H1 (cell line): ENCODE measurements around the gene CDH19. TPM values are rescaled to one million over a fixed set of nuclear protein-coding genes. Genes with fewer than 3 reads are reported as not detected.

ENCODE experiments used
- CTCF ChIA-PET: fragments of 300-600 bp; sonication (Branson Sonifier 250); formaldehyde crosslinking; loops from one replicate; lab custom pipeline; 2021; ENCODE audit not compliant: partially characterized antibody; lab: Charles Lee
- POLR2A ChIA-PET: fragments of 300-600 bp; sonication (Branson Sonifier 250); formaldehyde crosslinking; loops from one replicate; lab custom pipeline; 2021; ENCODE audit warnings: inconsistent platforms; ENCODE audit not compliant: partially characterized antibody; lab: Charles Lee
- DNase-seq, 2 experiments: peaks; one replicate each; pipeline versions ENCODE4 v3.0.0 to v3.0.0-alpha.2; 2010 to 2022; ENCODE audit warnings: low spot score in 2 of 2, low read depth in 1 of 2, mixed read lengths in 1 of 2
- FAIRE-seq: peaks from 2 replicates; lab custom pipeline; 2011; peaks lifted over from hg19 to GRCh38; lab: Jason Lieb, UNC
- H2AFZ ChIP-seq: 2 replicates; pipeline ENCODE4 v1.8.1; 2012; ENCODE audit warnings: low read length, inconsistent platforms
- H2AK5ac ChIP-seq: 2 replicates; pipeline ENCODE4 v1.6.1; 2013; ENCODE audit warnings: low read depth, low read length
- H2BK120ac ChIP-seq: replicated peaks from 2 replicates; pipeline ENCODE3; 2013; ENCODE audit warnings: low read depth, low read length, inconsistent platforms
- H2BK12ac ChIP-seq: 2 replicates; pipeline ENCODE4 v1.6.1; 2013; ENCODE audit warnings: low read depth, low read length
- H2BK15ac ChIP-seq: 2 replicates; pipeline ENCODE4 v1.6.1; 2013; ENCODE audit warnings: low read length
- H2BK20ac ChIP-seq: 2 replicates; pipeline ENCODE4 v1.6.1; 2013; ENCODE audit warnings: low read length
- H2BK5ac ChIP-seq: 2 replicates; pipeline ENCODE4 v1.6.1; 2013; ENCODE audit warnings: low read depth, low read length
- H3K14ac ChIP-seq: 2 replicates; pipeline ENCODE4 v1.6.1; 2013; ENCODE audit warnings: inconsistent platforms; ENCODE audit not compliant: insufficient read length
- H3K18ac ChIP-seq: 2 replicates; pipeline ENCODE4 v1.6.1; 2013; ENCODE audit warnings: low read length; ENCODE audit errors: extremely low read depth
- H3K23ac ChIP-seq: 2 replicates; pipeline ENCODE4 v1.6.1; 2013; ENCODE audit warnings: inconsistent platforms; ENCODE audit not compliant: insufficient read length
- H3K23me2 ChIP-seq: 2 replicates; pipeline ENCODE4 v1.6.1; 2013; ENCODE audit warnings: low read depth, low read length
- H3K27ac ChIP-seq: 2 replicates; pipeline ENCODE4 v1.6.1; 2011; ENCODE audit warnings: low read depth, low read length, inconsistent platforms
- H3K27me3 ChIP-seq, 4 experiments: replicated peaks in 1 of 4; 1 replicate in 1 of 4; 2 replicates in 3 of 4; pipeline versions ENCODE4 v1.6.1 to v1.8.1; 2011 to 2013; ENCODE audit warnings: low read length in 3 of 4, mild to moderate bottlenecking in 3 of 4, inconsistent platforms in 2 of 4, mixed read lengths in 2 of 4, moderate library complexity in 1 of 4; ENCODE audit not compliant: control insufficient read depth in 3 of 4, insufficient read depth in 3 of 4; ENCODE audit errors: extremely low read depth in 1 of 4
- H3K36me3 ChIP-seq, 4 experiments: 2 replicates each; pipeline versions ENCODE4 v1.6.1 to v1.8.1; 2011 to 2013; ENCODE audit warnings: mild to moderate bottlenecking in 4 of 4, low read length in 3 of 4, moderate library complexity in 2 of 4, control low read depth in 1 of 4, inconsistent platforms in 1 of 4; ENCODE audit not compliant: insufficient read depth in 4 of 4, control insufficient read depth in 2 of 4
- H3K4ac ChIP-seq: replicated peaks from 2 replicates; pipeline ENCODE3; 2013; ENCODE audit warnings: low read length, low read depth, mixed read lengths, inconsistent platforms; ENCODE audit not compliant: insufficient read length
- H3K4me1 ChIP-seq, 4 experiments: replicated peaks in 1 of 4; 1 replicate in 1 of 4; 2 replicates in 3 of 4; pipeline versions ENCODE4 v1.6.1 to v1.8.1; 2011 to 2013; ENCODE audit warnings: low read length in 3 of 4, inconsistent platforms in 2 of 4, mixed read lengths in 1 of 4; ENCODE audit not compliant: insufficient read depth in 4 of 4, control insufficient read depth in 3 of 4
- H3K4me2 ChIP-seq, 2 experiments: 2 replicates each; pipeline versions ENCODE4 v1.6.1 to v1.8.1; 2011 to 2013; ENCODE audit warnings: low read depth in 2 of 2, low read length in 2 of 2, control low read depth in 1 of 2, inconsistent platforms in 1 of 2, mild to moderate bottlenecking in 1 of 2; ENCODE audit not compliant: insufficient read depth in 1 of 2
- H3K4me3 ChIP-seq, 4 experiments: fragments of 200-600, 300-600 bp in 1 of 4; sonication (generic), shearing (Covaris generic), sonication (Bioruptor Twin) in 1 of 4; 2 replicates each; pipeline versions ENCODE4 v1.5.1 to v1.8.1; 2011 to 2016; ENCODE audit warnings: low read length in 4 of 4, low read depth in 3 of 4, control low read depth in 2 of 4, inconsistent platforms in 2 of 4, mild to moderate bottlenecking in 2 of 4, mixed read lengths in 1 of 4, moderate library complexity in 1 of 4; ENCODE audit not compliant: insufficient read depth in 2 of 4; ENCODE audit errors: extremely low read depth in 1 of 4
- H3K56ac ChIP-seq: replicated peaks from 2 replicates; pipeline ENCODE3; 2013; ENCODE audit warnings: low read depth, mild to moderate bottlenecking, mixed read lengths, low read length, inconsistent platforms; ENCODE audit not compliant: insufficient read length
- H3K79me1 ChIP-seq: 2 replicates; pipeline ENCODE4 v1.6.1; 2013; ENCODE audit warnings: low read depth, low read length, control low read depth
- H3K79me2 ChIP-seq, 2 experiments: 2 replicates each; pipeline versions ENCODE4 v1.6.1 to v1.8.1; 2012 to 2013; ENCODE audit warnings: low read length in 2 of 2, mild to moderate bottlenecking in 2 of 2, inconsistent platforms in 1 of 2; ENCODE audit not compliant: insufficient read depth in 2 of 2, control insufficient read depth in 1 of 2
- H3K9ac ChIP-seq, 4 experiments: replicated peaks in 1 of 4; 1 replicate in 1 of 4; 2 replicates in 3 of 4; pipeline versions ENCODE4 v1.6.1 to v1.8.1; 2011 to 2013; ENCODE audit warnings: low read depth in 3 of 4, low read length in 3 of 4, control low read depth in 2 of 4, mild to moderate bottlenecking in 2 of 4, moderate library complexity in 2 of 4, inconsistent platforms in 1 of 4; ENCODE audit errors: extremely low read depth in 1 of 4
- H3K9me3 ChIP-seq, 2 experiments: 2 replicates each; pipeline versions ENCODE4 v1.6.1 to v1.8.1; 2012 to 2013; ENCODE audit warnings: mild to moderate bottlenecking in 2 of 2, moderate library complexity in 2 of 2, control low read depth in 1 of 2, inconsistent platforms in 1 of 2, low read depth in 1 of 2, low read length in 1 of 2, mixed read lengths in 1 of 2; ENCODE audit not compliant: insufficient read depth in 2 of 2
- H4K20me1 ChIP-seq, 2 experiments: replicated peaks in 1 of 2; 2 replicates each; pipeline versions ENCODE3 to v1.8.1; 2011 to 2013; ENCODE audit warnings: inconsistent platforms in 2 of 2, low read length in 2 of 2, mild to moderate bottlenecking in 1 of 2; ENCODE audit not compliant: insufficient read depth in 2 of 2, control insufficient read depth in 1 of 2
- H4K5ac ChIP-seq: 2 replicates; pipeline ENCODE4 v1.6.1; 2013; ENCODE audit warnings: low read length, low read depth, mixed read lengths, inconsistent platforms; ENCODE audit not compliant: insufficient read length
- H4K8ac ChIP-seq: 2 replicates; pipeline ENCODE4 v1.8.0; 2013; ENCODE audit warnings: mild to moderate bottlenecking, moderate library complexity, low read length, inconsistent platforms; ENCODE audit not compliant: insufficient read depth; ENCODE audit errors: extremely low read depth
- H4K91ac ChIP-seq: replicated peaks from 2 replicates; pipeline ENCODE3; 2013; ENCODE audit warnings: low read length, mixed read lengths, inconsistent platforms; ENCODE audit not compliant: insufficient read length
- BCL11A ChIP-seq, 2 experiments: IDR thresholded peaks; one replicate each; pipeline ENCODE4 v1.6.1; 2011; ENCODE audit warnings: low read depth in 2 of 2, low read length in 2 of 2, mild to moderate bottlenecking in 2 of 2
- GABPA ChIP-seq: IDR thresholded peaks from 2 replicates; pipeline ENCODE4 v1.6.1; 2011; ENCODE audit warnings: mild to moderate bottlenecking, low read length, moderate library complexity, borderline replicate concordance; ENCODE audit not compliant: insufficient read depth
- HDAC2 ChIP-seq, 2 experiments: fragments of 300-600 bp in 1 of 2; sonication (generic) in 1 of 2; IDR thresholded peaks; 2 replicates each; pipeline ENCODE4 v1.6.1; 2011 to 2012; ENCODE audit warnings: low read depth in 2 of 2, low read length in 2 of 2, mild to moderate bottlenecking in 2 of 2, moderate library complexity in 2 of 2, borderline replicate concordance in 1 of 2, inconsistent platforms in 1 of 2
- KDM1A ChIP-seq: fragments of 200-600, 300-600 bp; sonication (generic); IDR thresholded peaks from 2 replicates; pipeline ENCODE4 v1.7.1; 2016; ENCODE audit warnings: mild to moderate bottlenecking, low read length, borderline replicate concordance
- NANOG ChIP-seq: IDR thresholded peaks from 2 replicates; pipeline ENCODE4 v1.6.1; 2011; ENCODE audit warnings: low read length, low read depth, mild to moderate bottlenecking, inconsistent platforms; ENCODE audit not compliant: insufficient read depth, poor library complexity, severe bottlenecking
- RXRA ChIP-seq: IDR thresholded peaks from 2 replicates; pipeline ENCODE4 v1.6.1; 2011; ENCODE audit warnings: low read depth, mild to moderate bottlenecking, low read length, moderate library complexity; ENCODE audit not compliant: insufficient read depth
- SP1 ChIP-seq: IDR thresholded peaks from 2 replicates; pipeline ENCODE4 v1.6.1; 2011; ENCODE audit warnings: low read depth, low read length
- ZNF274 ChIP-seq: IDR thresholded peaks from 2 replicates; pipeline ENCODE4 v1.7.0; 2012; ENCODE audit warnings: low read length, borderline replicate concordance; ENCODE audit errors: extremely low read depth
- WGBS, 2 experiments: shearing (Covaris generic) in 1 of 2; methylation state at CpG; one replicate each; pipeline versions ENCODE4 v1.1.6 to v1.1.7; 2013 to 2015; ENCODE audit warnings: low lambda C conversion rate in 2 of 2, mixed read lengths in 2 of 2, inconsistent platforms in 1 of 2, low coverage in 1 of 2, missing lambda C conversion rate in 1 of 2; ENCODE audit not compliant: insufficient replicate concordance in 2 of 2, insufficient coverage in 1 of 2, insufficient read length in 1 of 2; ENCODE audit errors: extremely low coverage in 1 of 2, missing lambda C conversion rate in 1 of 2; 5-methylcytosine and 5-hydroxymethylcytosine counted together
- polyA plus RNA-seq, 7 experiments: library from polyadenylated mRNA; depleted of rRNA in 3 of 7; stranded (reverse) in 5 of 7; unstranded in 2 of 7; fragments of >200 nt in 5 of 7; fragments of 200-250 nt in 2 of 7; gene quantifications; 1 replicate in 5 of 7; 2 replicates in 1 of 7; 4 replicates in 1 of 7; pipeline versions ENCODE4 v1.2.1 to v1.2.3, GENCODE V29; 2011 to 2013; ENCODE audit warnings: missing spikeins in 2 of 7, mixed read lengths in 2 of 7
- total RNA-seq: library from RNA; stranded (reverse); fragmentation: NEBNext Ultra II Directional; extraction: Animal tissue kit (Norgen Biotek cat#: 25700); gene quantifications from 2 replicates; pipeline ENCODE4 v1.2.1, GENCODE V29; 2021
- TF ChIP-seq, protein P1 (sequence below): IDR thresholded peaks from 2 replicates; pipeline ENCODE4 v1.6.1; 2012; ENCODE audit warnings: inconsistent platforms
- TF ChIP-seq, protein P2 (sequence below): IDR thresholded peaks from 2 replicates; pipeline ENCODE4 v1.6.1; 2011; ENCODE audit warnings: low read depth, mild to moderate bottlenecking, low read length; ENCODE audit not compliant: insufficient read depth

The CDH19 gene
- total and polyA plus RNA-seq, 2 of the 8 experiments (the other 6 are each of a cell fraction or from before 2014, with no cell fraction given), result not detected

DNA sequence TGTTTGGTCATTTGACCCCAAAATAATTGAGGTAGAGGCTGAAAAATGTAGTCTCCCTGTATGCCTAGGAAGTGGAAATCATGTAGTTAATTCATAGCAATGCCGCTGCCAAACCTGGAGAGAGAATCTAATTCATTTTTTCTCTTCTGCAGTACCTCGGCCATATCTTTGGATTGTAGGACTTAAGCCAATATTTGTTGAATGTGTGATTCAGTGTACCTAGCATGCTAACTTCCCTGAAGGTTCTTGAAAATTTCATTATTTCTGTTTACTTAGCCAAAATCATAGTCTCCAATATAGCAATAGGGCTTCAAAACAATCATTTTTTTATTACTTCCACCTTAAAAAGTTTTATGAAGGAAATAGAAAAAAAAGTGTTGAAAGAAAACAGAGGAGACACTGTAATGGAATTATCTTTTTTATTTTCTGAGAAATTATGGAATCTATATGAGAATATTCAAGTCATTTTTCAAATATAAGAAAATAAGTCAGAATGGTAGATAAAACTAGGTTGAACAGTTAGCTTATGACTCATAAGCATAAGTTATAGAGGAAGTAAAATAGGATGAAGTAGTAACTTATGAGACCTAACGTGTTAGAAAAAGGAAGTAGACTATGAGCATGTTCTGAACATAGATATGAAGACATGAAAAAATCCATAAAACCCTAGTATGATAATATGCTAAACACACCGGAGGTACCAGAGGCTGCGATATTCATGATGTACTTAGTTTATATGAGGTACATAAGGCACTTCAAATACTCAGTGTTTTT, 35.2 kb upstream of the CDH19 start:
- CTCF ChIA-PET, result interaction anchor here (0.6 kb wide), 1 partner anchor 367 kb away, joined by 3 read pairs; no protein-coding TSS in a partner anchor
- no peak for TF ChIP-seq KDM1A
- no peak for TF ChIP-seq ZNF274
- no peak for TF ChIP-seq GABPA
- TF ChIP-seq, protein P1, sequence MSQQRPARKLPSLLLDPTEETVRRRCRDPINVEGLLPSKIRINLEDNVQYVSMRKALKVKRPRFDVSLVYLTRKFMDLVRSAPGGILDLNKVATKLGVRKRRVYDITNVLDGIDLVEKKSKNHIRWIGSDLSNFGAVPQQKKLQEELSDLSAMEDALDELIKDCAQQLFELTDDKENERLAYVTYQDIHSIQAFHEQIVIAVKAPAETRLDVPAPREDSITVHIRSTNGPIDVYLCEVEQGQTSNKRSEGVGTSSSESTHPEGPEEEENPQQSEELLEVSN, result no peak
- no peak for TF ChIP-seq SP1
- no peak for TF ChIP-seq BCL11A (IDR thresholded peaks at IDR 0.05; ENCODE audit: low read depth in 2 of 2, low read length in 2 of 2)
- no peak for TF ChIP-seq HDAC2 (IDR thresholded peaks at IDR 0.05; ENCODE audit: borderline replicate concordance in 1 of 2, low read depth in 2 of 2, low read length in 2 of 2)
- no peak for TF ChIP-seq RXRA
- TF ChIP-seq NANOG, result no peak
- TF ChIP-seq, protein P2, sequence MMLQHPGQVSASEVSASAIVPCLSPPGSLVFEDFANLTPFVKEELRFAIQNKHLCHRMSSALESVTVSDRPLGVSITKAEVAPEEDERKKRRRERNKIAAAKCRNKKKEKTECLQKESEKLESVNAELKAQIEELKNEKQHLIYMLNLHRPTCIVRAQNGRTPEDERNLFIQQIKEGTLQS, result no peak

More for the DNA sequence above, 35.2 kb upstream of the CDH19 start:
- H2BK5ac ChIP-seq, result no peak overlapping the region
- H3K4me2 ChIP-seq, result no peak overlapping the region
- H3K36me3 ChIP-seq, result no peaks in the 10 kb centered on the region
- H3K27me3 ChIP-seq, result no peaks in the 10 kb centered on the region
- H4K91ac ChIP-seq, result no peak overlapping the region
- no peaks in the 10 kb centered on the region for H3K79me1 ChIP-seq
- H3K4me1 ChIP-seq, result no peaks in the 10 kb centered on the region
- no peak overlapping the region for H3K23ac ChIP-seq
- DNase-seq (no peak), FAIRE-seq (no peak)
- WGBS, 2 experiments, result 91% methylated on average over 5 of the region's 5 CpGs; no CpG with 5 or more reads in 1 of the 2 experiments
- H4K8ac ChIP-seq, result no peak overlapping the region
- no peaks in the 10 kb centered on the region for H3K23me2 ChIP-seq
- no peak overlapping the region for H3K56ac ChIP-seq
- H2BK12ac ChIP-seq, result no peak overlapping the region
- H3K14ac ChIP-seq, result no peak overlapping the region
- no peak overlapping the region for H2BK120ac ChIP-seq
- no peak overlapping the region for H3K9ac ChIP-seq
- no peak overlapping the region for H3K4ac ChIP-seq
- H2BK15ac ChIP-seq, result no peak overlapping the region
- H2BK20ac ChIP-seq, result no peak overlapping the region
- no peak overlapping the region for H2AFZ ChIP-seq
- no peak overlapping the region for H3K4me3 ChIP-seq
- no peak overlapping the region for H4K5ac ChIP-seq
- no peaks in the 10 kb centered on the region for H3K79me2 ChIP-seq
- no peak overlapping the region for H3K27ac ChIP-seq
- H2AK5ac ChIP-seq, result no peak overlapping the region
- 0 out of 4 replicates have a peak, but pooled peaks cover 0 to 3% of the 10 kb centered on the region in 2 experiments for H3K9me3 ChIP-seq
- no peak overlapping the region for H3K18ac ChIP-seq
- POLR2A ChIA-PET, result no interaction called here
- H4K20me1 ChIP-seq, result no peaks in the 10 kb centered on the region
